ENCODE data around the gene CCIN. TPM values are rescaled to one million over a fixed set of nuclear protein-coding genes. Genes with fewer than 3 reads are reported as not detected.
"Not testable (repeated sequence)": the region's sequence is repeated elsewhere in the genome, so short reads cannot be mapped to it uniquely, and the experiment has no call there.

Gene CCIN
- total and polyA plus RNA-seq, 2 of the 4 experiments (the other 2 are of a cell fraction): 0.80 to 1.1 TPM

DNA sequence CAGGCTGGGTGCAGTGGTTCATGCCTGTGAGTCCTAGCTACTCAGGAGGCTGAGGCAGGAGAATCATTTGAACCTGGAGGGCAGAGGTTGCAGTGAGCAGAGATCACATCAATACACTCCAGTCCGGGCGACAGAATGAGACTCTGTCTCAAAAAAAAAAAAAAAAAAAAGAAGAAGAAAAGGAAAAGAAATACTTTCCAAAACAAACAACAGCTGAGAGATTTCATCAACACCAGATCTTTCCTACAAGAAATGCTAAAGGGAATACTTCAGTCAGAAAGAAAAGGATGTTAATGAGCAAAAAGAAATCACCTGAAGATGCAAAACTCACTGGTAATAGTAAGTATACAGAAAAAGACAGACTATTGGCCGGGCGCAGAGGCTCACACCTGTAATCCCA is 8.4 kb downstream of the CCIN start:
- Histone ChIP-seq H4K20me1 (ENCODE audit: insufficient read depth, low read length) (no peaks in the 10 kb centered on the region), H3K4me1 (ENCODE audit: control insufficient read depth, insufficient read depth, low read length) (peaks cover 2% of the 10 kb centered on the region; the same call in 1 of the 2 replicates), H2BK5ac (ENCODE audit: low read depth, low read length, poor library complexity, severe bottlenecking) (no peak overlapping the region), H3K9ac (ENCODE audit: low read depth, low read length) (no peak overlapping the region), H3K56ac (ENCODE audit: extremely low read depth, insufficient read depth, low read length) (no peak overlapping the region), H3K4me2 (ENCODE audit: low read depth, low read length) (no peak overlapping the region), H4K91ac (ENCODE audit: insufficient read depth, low read depth, low read length) (no peak overlapping the region), H3K4me3 (ENCODE audit: insufficient read depth, low read depth, low read length) (no peak overlapping the region), H3K79me1 (ENCODE audit: low read depth in 1 of 2, low read length in 2 of 2) (no peaks in the 10 kb centered on the region), H2BK120ac (ENCODE audit: low read depth, low read length) (no peak overlapping the region), H4K5ac (ENCODE audit: low read depth, low read length) (no peak overlapping the region), H2BK20ac (ENCODE audit: low read depth, low read length) (no peak overlapping the region), H2AFZ (replicated peaks; ENCODE audit: low read length, poor library complexity) (no peak overlapping the region), H3K18ac (ENCODE audit: low read depth, low read length) (no peak overlapping the region), H3K36me3 (ENCODE audit: control insufficient read depth, insufficient read depth, low read length) (no peaks in the 10 kb centered on the region), H3K27ac (ENCODE audit: insufficient read depth, low read length) (peak overlapping the region; percentile 61; the same call in 1 of the 2 replicates), H2AK5ac (ENCODE audit: low read depth, low read length) (no peak overlapping the region), H2BK15ac (ENCODE audit: low read depth, low read length) (no peak overlapping the region), H2AK9ac (replicated peaks; ENCODE audit: low read depth, low read length, poor library complexity) (no peak overlapping the region), H3K27me3 (ENCODE audit: control insufficient read depth, insufficient read depth, low read length) (no peaks in the 10 kb centered on the region), H3K9me3 (ENCODE audit: control insufficient read depth, insufficient read depth, low read length) (peaks cover 3% of the 10 kb centered on the region; the same call in 1 of the 2 replicates), H3K4ac (ENCODE audit: low read depth, low read length) (no peak overlapping the region), H3K14ac (replicated peaks; ENCODE audit: low read depth, low read length) (no peak overlapping the region), H3K23ac (ENCODE audit: low read depth, low read length) (no peak overlapping the region), H4K8ac (ENCODE audit: low read depth in 2 of 2, low read length in 2 of 2) (no peak overlapping the region), H3K9me1 (ENCODE audit: insufficient read depth, low read length) (no peaks in the 10 kb centered on the region)
- in situ Hi-C loops (cut with MboI; ENCODE audit: low sequenced_read_pairs): loop anchor here (10.0 kb wide), 1 partner anchor 213 kb away; no protein-coding TSS in a partner anchor
- no CpG with 5 or more reads among the region's 4 CpGs for WGBS, 2 experiments (ENCODE audit: extremely low coverage in 2 of 2, insufficient read length in 1 of 2)
- POLR2A ChIA-PET (ENCODE audit: unreplicated experiment): interaction anchor here (0.6 kb wide), 1 partner anchor 78 kb away, joined by 11 read pairs; no protein-coding TSS in a partner anchor
- TF ChIP-seq RCOR1 (IDR thresholded peaks at IDR 0.05; ENCODE audit: insufficient replicate concordance, low read length): no peak
- TF ChIP-seq RFX5 (IDR thresholded peaks at IDR 0.05; ENCODE audit: low read depth, low read length): no peak
- TF ChIP-seq MAZ (IDR thresholded peaks at IDR 0.05; ENCODE audit: borderline replicate concordance, low read depth, low read length): no peak
- no peak for TF ChIP-seq CEBPB (IDR thresholded peaks at IDR 0.05; ENCODE audit: low read depth, low read length)
- no peak for TF ChIP-seq CHD1 (IDR thresholded peaks at IDR 0.05; ENCODE audit: low read depth, low read length)
- DNase-seq (no peak), ATAC-seq (ENCODE audit: low read depth) (no peak)
- intact Hi-C loops (cut with micrococcal nuclease): no loop called here
- no TSS peak for BruUV-seq (replicated peaks)
- dilution Hi-C loops (cut with HindIII; ENCODE audit: low sequenced_read_pairs, unreplicated experiment): no loop called here
- CTCF ChIA-PET: no interaction called here

DNA sequence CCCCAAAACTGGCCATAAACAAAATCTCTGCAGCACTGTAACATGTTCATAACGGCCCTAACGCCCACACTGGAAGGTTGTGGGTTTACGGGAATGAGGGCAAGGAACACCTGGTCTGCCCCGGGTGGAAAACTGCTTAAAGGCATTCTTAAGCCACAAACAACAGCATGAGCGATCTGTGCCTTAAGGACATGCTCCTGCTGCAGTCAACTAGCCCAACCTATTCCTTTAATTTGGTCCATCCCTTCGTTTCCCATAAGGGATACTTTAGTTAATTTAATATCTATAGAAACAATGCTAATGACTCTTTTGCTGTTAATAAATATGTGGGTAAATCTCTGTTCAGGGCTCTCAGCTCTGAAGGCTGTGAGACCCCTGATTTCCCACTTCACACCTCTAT is 11.1 kb downstream of the CCIN start:
- intact Hi-C loops (cut with micrococcal nuclease); H2BK120ac ChIP-seq (ENCODE audit: low read depth, low read length); H4K8ac ChIP-seq (ENCODE audit: low read depth in 2 of 2, low read length in 2 of 2); in situ Hi-C loops (cut with MboI; ENCODE audit: low sequenced_read_pairs); H3K4me2 ChIP-seq (ENCODE audit: low read depth, low read length); CTCF ChIA-PET; H3K14ac ChIP-seq (replicated peaks; ENCODE audit: low read depth, low read length); H3K4me3 ChIP-seq (ENCODE audit: insufficient read depth, low read depth, low read length); POLR2A ChIA-PET (ENCODE audit: unreplicated experiment); H4K91ac ChIP-seq (ENCODE audit: insufficient read depth, low read depth, low read length); DNase-seq; H2BK15ac ChIP-seq (ENCODE audit: low read depth, low read length); BruUV-seq (replicated peaks); H3K23ac ChIP-seq (ENCODE audit: low read depth, low read length); H2BK20ac ChIP-seq (ENCODE audit: low read depth, low read length); H2AFZ ChIP-seq (replicated peaks; ENCODE audit: low read length, poor library complexity); H3K4ac ChIP-seq (ENCODE audit: low read depth, low read length); ATAC-seq (ENCODE audit: low read depth); H2AK9ac ChIP-seq (replicated peaks; ENCODE audit: low read depth, low read length, poor library complexity); H3K27me3 ChIP-seq (ENCODE audit: control insufficient read depth, insufficient read depth, low read length); H4K5ac ChIP-seq (ENCODE audit: low read depth, low read length); H3K18ac ChIP-seq (ENCODE audit: low read depth, low read length); H3K9me3 ChIP-seq (ENCODE audit: control insufficient read depth, insufficient read depth, low read length); H3K36me3 ChIP-seq (ENCODE audit: control insufficient read depth, insufficient read depth, low read length); H3K79me1 ChIP-seq (ENCODE audit: low read depth in 1 of 2, low read length in 2 of 2); H3K4me1 ChIP-seq (ENCODE audit: control insufficient read depth, insufficient read depth, low read length); H3K56ac ChIP-seq (ENCODE audit: extremely low read depth, insufficient read depth, low read length); H3K9ac ChIP-seq (ENCODE audit: low read depth, low read length); H3K27ac ChIP-seq (ENCODE audit: insufficient read depth, low read length); H2AK5ac ChIP-seq (ENCODE audit: low read depth, low read length); dilution Hi-C loops (cut with HindIII; ENCODE audit: low sequenced_read_pairs, unreplicated experiment); H4K20me1 ChIP-seq (ENCODE audit: insufficient read depth, low read length); H2BK5ac ChIP-seq (ENCODE audit: low read depth, low read length, poor library complexity, severe bottlenecking); H3K9me1 ChIP-seq (ENCODE audit: insufficient read depth, low read length): not testable (repeated sequence)
- 40% methylated on average over 1 of the region's 6 CpGs; no CpG with 5 or more reads in 1 of the 2 experiments for WGBS, 2 experiments (ENCODE audit: extremely low coverage in 2 of 2, insufficient read length in 1 of 2)
